H1 (cell line): Measurements from ENCODE around the gene CEP70. TPM values are rescaled to one million over a fixed set of nuclear protein-coding genes. Genes with fewer than 3 reads are reported as not detected.

ENCODE experiments used
- CTCF ChIA-PET: fragments of 300-600 bp; sonication (Branson Sonifier 250); formaldehyde crosslinking; loops from one replicate; lab custom pipeline; 2021; ENCODE audit not compliant: partially characterized antibody; lab: Charles Lee
- POLR2A ChIA-PET: fragments of 300-600 bp; sonication (Branson Sonifier 250); formaldehyde crosslinking; loops from one replicate; lab custom pipeline; 2021; ENCODE audit warnings: inconsistent platforms; ENCODE audit not compliant: partially characterized antibody; lab: Charles Lee
- DNase-seq, 2 experiments: peaks; one replicate each; pipeline versions ENCODE4 v3.0.0 to v3.0.0-alpha.2; 2010 to 2022; ENCODE audit warnings: low spot score in 2 of 2, low read depth in 1 of 2, mixed read lengths in 1 of 2
- FAIRE-seq: peaks from 2 replicates; lab custom pipeline; 2011; peaks lifted over from hg19 to GRCh38; lab: Jason Lieb, UNC
- H2AFZ ChIP-seq: 2 replicates; pipeline ENCODE4 v1.8.1; 2012; ENCODE audit warnings: low read length, inconsistent platforms
- H2AK5ac ChIP-seq: 2 replicates; pipeline ENCODE4 v1.6.1; 2013; ENCODE audit warnings: low read depth, low read length
- H2BK120ac ChIP-seq: replicated peaks from 2 replicates; pipeline ENCODE3; 2013; ENCODE audit warnings: low read depth, low read length, inconsistent platforms
- H2BK12ac ChIP-seq: 2 replicates; pipeline ENCODE4 v1.6.1; 2013; ENCODE audit warnings: low read depth, low read length
- H2BK15ac ChIP-seq: 2 replicates; pipeline ENCODE4 v1.6.1; 2013; ENCODE audit warnings: low read length
- H2BK20ac ChIP-seq: 2 replicates; pipeline ENCODE4 v1.6.1; 2013; ENCODE audit warnings: low read length
- H2BK5ac ChIP-seq: 2 replicates; pipeline ENCODE4 v1.6.1; 2013; ENCODE audit warnings: low read depth, low read length
- H3K14ac ChIP-seq: 2 replicates; pipeline ENCODE4 v1.6.1; 2013; ENCODE audit warnings: inconsistent platforms; ENCODE audit not compliant: insufficient read length
- H3K18ac ChIP-seq: 2 replicates; pipeline ENCODE4 v1.6.1; 2013; ENCODE audit warnings: low read length; ENCODE audit errors: extremely low read depth
- H3K23ac ChIP-seq: 2 replicates; pipeline ENCODE4 v1.6.1; 2013; ENCODE audit warnings: inconsistent platforms; ENCODE audit not compliant: insufficient read length
- H3K23me2 ChIP-seq: 2 replicates; pipeline ENCODE4 v1.6.1; 2013; ENCODE audit warnings: low read depth, low read length
- H3K27ac ChIP-seq: 2 replicates; pipeline ENCODE4 v1.6.1; 2011; ENCODE audit warnings: low read depth, low read length, inconsistent platforms
- H3K27me3 ChIP-seq, 4 experiments: replicated peaks in 1 of 4; 1 replicate in 1 of 4; 2 replicates in 3 of 4; pipeline versions ENCODE4 v1.6.1 to v1.8.1; 2011 to 2013; ENCODE audit warnings: low read length in 3 of 4, mild to moderate bottlenecking in 3 of 4, inconsistent platforms in 2 of 4, mixed read lengths in 2 of 4, moderate library complexity in 1 of 4; ENCODE audit not compliant: control insufficient read depth in 3 of 4, insufficient read depth in 3 of 4; ENCODE audit errors: extremely low read depth in 1 of 4
- H3K36me3 ChIP-seq, 4 experiments: 2 replicates each; pipeline versions ENCODE4 v1.6.1 to v1.8.1; 2011 to 2013; ENCODE audit warnings: mild to moderate bottlenecking in 4 of 4, low read length in 3 of 4, moderate library complexity in 2 of 4, control low read depth in 1 of 4, inconsistent platforms in 1 of 4; ENCODE audit not compliant: insufficient read depth in 4 of 4, control insufficient read depth in 2 of 4
- H3K4ac ChIP-seq: replicated peaks from 2 replicates; pipeline ENCODE3; 2013; ENCODE audit warnings: low read length, low read depth, mixed read lengths, inconsistent platforms; ENCODE audit not compliant: insufficient read length
- H3K4me1 ChIP-seq, 4 experiments: replicated peaks in 1 of 4; 1 replicate in 1 of 4; 2 replicates in 3 of 4; pipeline versions ENCODE4 v1.6.1 to v1.8.1; 2011 to 2013; ENCODE audit warnings: low read length in 3 of 4, inconsistent platforms in 2 of 4, mixed read lengths in 1 of 4; ENCODE audit not compliant: insufficient read depth in 4 of 4, control insufficient read depth in 3 of 4
- H3K4me2 ChIP-seq, 2 experiments: 2 replicates each; pipeline versions ENCODE4 v1.6.1 to v1.8.1; 2011 to 2013; ENCODE audit warnings: low read depth in 2 of 2, low read length in 2 of 2, control low read depth in 1 of 2, inconsistent platforms in 1 of 2, mild to moderate bottlenecking in 1 of 2; ENCODE audit not compliant: insufficient read depth in 1 of 2
- H3K4me3 ChIP-seq, 4 experiments: fragments of 200-600, 300-600 bp in 1 of 4; sonication (generic), shearing (Covaris generic), sonication (Bioruptor Twin) in 1 of 4; 2 replicates each; pipeline versions ENCODE4 v1.5.1 to v1.8.1; 2011 to 2016; ENCODE audit warnings: low read length in 4 of 4, low read depth in 3 of 4, control low read depth in 2 of 4, inconsistent platforms in 2 of 4, mild to moderate bottlenecking in 2 of 4, mixed read lengths in 1 of 4, moderate library complexity in 1 of 4; ENCODE audit not compliant: insufficient read depth in 2 of 4; ENCODE audit errors: extremely low read depth in 1 of 4
- H3K56ac ChIP-seq: replicated peaks from 2 replicates; pipeline ENCODE3; 2013; ENCODE audit warnings: low read depth, mild to moderate bottlenecking, mixed read lengths, low read length, inconsistent platforms; ENCODE audit not compliant: insufficient read length
- H3K79me1 ChIP-seq: 2 replicates; pipeline ENCODE4 v1.6.1; 2013; ENCODE audit warnings: low read depth, low read length, control low read depth
- H3K79me2 ChIP-seq, 2 experiments: 2 replicates each; pipeline versions ENCODE4 v1.6.1 to v1.8.1; 2012 to 2013; ENCODE audit warnings: low read length in 2 of 2, mild to moderate bottlenecking in 2 of 2, inconsistent platforms in 1 of 2; ENCODE audit not compliant: insufficient read depth in 2 of 2, control insufficient read depth in 1 of 2
- H3K9ac ChIP-seq, 4 experiments: replicated peaks in 1 of 4; 1 replicate in 1 of 4; 2 replicates in 3 of 4; pipeline versions ENCODE4 v1.6.1 to v1.8.1; 2011 to 2013; ENCODE audit warnings: low read depth in 3 of 4, low read length in 3 of 4, control low read depth in 2 of 4, mild to moderate bottlenecking in 2 of 4, moderate library complexity in 2 of 4, inconsistent platforms in 1 of 4; ENCODE audit errors: extremely low read depth in 1 of 4
- H3K9me3 ChIP-seq, 2 experiments: 2 replicates each; pipeline versions ENCODE4 v1.6.1 to v1.8.1; 2012 to 2013; ENCODE audit warnings: mild to moderate bottlenecking in 2 of 2, moderate library complexity in 2 of 2, control low read depth in 1 of 2, inconsistent platforms in 1 of 2, low read depth in 1 of 2, low read length in 1 of 2, mixed read lengths in 1 of 2; ENCODE audit not compliant: insufficient read depth in 2 of 2
- H4K20me1 ChIP-seq, 2 experiments: replicated peaks in 1 of 2; 2 replicates each; pipeline versions ENCODE3 to v1.8.1; 2011 to 2013; ENCODE audit warnings: inconsistent platforms in 2 of 2, low read length in 2 of 2, mild to moderate bottlenecking in 1 of 2; ENCODE audit not compliant: insufficient read depth in 2 of 2, control insufficient read depth in 1 of 2
- H4K5ac ChIP-seq: 2 replicates; pipeline ENCODE4 v1.6.1; 2013; ENCODE audit warnings: low read length, low read depth, mixed read lengths, inconsistent platforms; ENCODE audit not compliant: insufficient read length
- H4K8ac ChIP-seq: 2 replicates; pipeline ENCODE4 v1.8.0; 2013; ENCODE audit warnings: mild to moderate bottlenecking, moderate library complexity, low read length, inconsistent platforms; ENCODE audit not compliant: insufficient read depth; ENCODE audit errors: extremely low read depth
- H4K91ac ChIP-seq: replicated peaks from 2 replicates; pipeline ENCODE3; 2013; ENCODE audit warnings: low read length, mixed read lengths, inconsistent platforms; ENCODE audit not compliant: insufficient read length
- CBX8 ChIP-seq: fragments of 300-800, 300-1000 bp; sonication (generic); IDR thresholded peaks from 2 replicates; pipeline ENCODE4 v1.7.1; 2016; ENCODE audit warnings: low read depth, low read length, borderline replicate concordance
- CREB1 ChIP-seq: IDR thresholded peaks from 2 replicates; pipeline ENCODE4 v1.6.1; 2012; ENCODE audit warnings: inconsistent platforms
- CTBP2 ChIP-seq: IDR thresholded peaks from 2 replicates; pipeline ENCODE4 v1.7.0; 2011; ENCODE audit warnings: borderline replicate concordance, mild to moderate bottlenecking, moderate library complexity, mixed read lengths, low read length; ENCODE audit not compliant: insufficient read depth, insufficient read length
- HDAC6 ChIP-seq: IDR thresholded peaks from one replicate; pipeline ENCODE4 v1.7.1; 2012; ENCODE audit warnings: low read depth, mild to moderate bottlenecking, inconsistent platforms, low read length, moderate library complexity
- JUN ChIP-seq: IDR thresholded peaks from 2 replicates; pipeline ENCODE4 v1.6.1; 2011; ENCODE audit warnings: low read depth, mild to moderate bottlenecking, improper control_type of control experiment, low read length
- KDM4A ChIP-seq: IDR thresholded peaks from one replicate; pipeline ENCODE4 v1.7.1; 2012; ENCODE audit warnings: low read depth, mild to moderate bottlenecking, moderate library complexity, low read length, inconsistent platforms; ENCODE audit not compliant: severe bottlenecking
- KDM5A ChIP-seq: fragments of 200-600 bp; IDR thresholded peaks from 2 replicates; pipeline ENCODE4 v1.7.1; 2012; ENCODE audit warnings: mild to moderate bottlenecking, low read length, inconsistent platforms, mixed read lengths
- POLR2AphosphoS5 ChIP-seq: IDR thresholded peaks from 2 replicates; pipeline ENCODE4 v1.6.1; 2011; ENCODE audit warnings: low read depth, low read length
- POU5F1 ChIP-seq: IDR thresholded peaks from 2 replicates; pipeline ENCODE4 v1.6.1; 2011; ENCODE audit warnings: low read depth, mild to moderate bottlenecking, low read length, moderate library complexity
- RAD21 ChIP-seq, 2 experiments: IDR thresholded peaks in 1 of 2; conservative IDR thresholded peaks in 1 of 2; 2 replicates each; pipeline ENCODE4 v1.6.1; 2011; ENCODE audit warnings: low read depth in 2 of 2, low read length in 2 of 2, improper control_type of control experiment in 1 of 2, inconsistent platforms in 1 of 2, mild to moderate bottlenecking in 1 of 2, moderate library complexity in 1 of 2
- SIN3A ChIP-seq, 2 experiments: IDR thresholded peaks in 1 of 2; conservative IDR thresholded peaks in 1 of 2; 2 replicates each; pipeline ENCODE4 v1.6.1; 2011 to 2012; ENCODE audit warnings: low read length in 2 of 2, improper control_type of control experiment in 1 of 2, low read depth in 1 of 2, mild to moderate bottlenecking in 1 of 2
- SP1 ChIP-seq: IDR thresholded peaks from 2 replicates; pipeline ENCODE4 v1.6.1; 2011; ENCODE audit warnings: low read depth, low read length
- SP2 ChIP-seq: IDR thresholded peaks from 2 replicates; pipeline ENCODE4 v1.6.1; 2012; ENCODE audit warnings: mild to moderate bottlenecking, low read length, inconsistent platforms
- SUZ12 ChIP-seq: fragments of 200-600 bp; sonication (generic); IDR thresholded peaks from 2 replicates; pipeline ENCODE4 v1.6.1; 2012; ENCODE audit warnings: mild to moderate bottlenecking, inconsistent platforms, low read length, moderate library complexity, mixed read lengths
- ZNF274 ChIP-seq: IDR thresholded peaks from 2 replicates; pipeline ENCODE4 v1.7.0; 2012; ENCODE audit warnings: low read length, borderline replicate concordance; ENCODE audit errors: extremely low read depth
- WGBS, 2 experiments: shearing (Covaris generic) in 1 of 2; methylation state at CpG; one replicate each; pipeline versions ENCODE4 v1.1.6 to v1.1.7; 2013 to 2015; ENCODE audit warnings: low lambda C conversion rate in 2 of 2, mixed read lengths in 2 of 2, inconsistent platforms in 1 of 2, low coverage in 1 of 2, missing lambda C conversion rate in 1 of 2; ENCODE audit not compliant: insufficient replicate concordance in 2 of 2, insufficient coverage in 1 of 2, insufficient read length in 1 of 2; ENCODE audit errors: extremely low coverage in 1 of 2, missing lambda C conversion rate in 1 of 2; 5-methylcytosine and 5-hydroxymethylcytosine counted together
- polyA plus RNA-seq, 7 experiments: library from polyadenylated mRNA; depleted of rRNA in 3 of 7; stranded (reverse) in 5 of 7; unstranded in 2 of 7; fragments of >200 nt in 5 of 7; fragments of 200-250 nt in 2 of 7; gene quantifications; 1 replicate in 5 of 7; 2 replicates in 1 of 7; 4 replicates in 1 of 7; pipeline versions ENCODE4 v1.2.1 to v1.2.3, GENCODE V29; 2011 to 2013; ENCODE audit warnings: missing spikeins in 2 of 7, mixed read lengths in 2 of 7
- total RNA-seq: library from RNA; stranded (reverse); fragmentation: NEBNext Ultra II Directional; extraction: Animal tissue kit (Norgen Biotek cat#: 25700); gene quantifications from 2 replicates; pipeline ENCODE4 v1.2.1, GENCODE V29; 2021

CEP70 gene
- total and polyA plus RNA-seq, 2 of the 8 experiments (the other 6 are each of a cell fraction or from before 2014, with no cell fraction given): 3.9 to 26.2 TPM

GRCh38 chr3:138496436-138496835, 97.6 kb downstream of the CEP70 start:
- H2BK120ac ChIP-seq: no peak overlapping the region
- no peak overlapping the region for H3K4me2 ChIP-seq
- H3K14ac ChIP-seq: no peak overlapping the region
- DNase-seq: no peak
- no peak overlapping the region for H2AK5ac ChIP-seq
- H2AFZ ChIP-seq: no peak overlapping the region
- no peak overlapping the region for H3K4ac ChIP-seq
- no peaks in the 10 kb centered on the region for H3K9me3 ChIP-seq
- POLR2A ChIA-PET: no interaction called here
- no peak overlapping the region for H3K27ac ChIP-seq
- peaks cover 0 to 6% (median 2%) of the 10 kb centered on the region in 4 experiments; a peak in 2 of 7 replicates for H3K4me1 ChIP-seq
- H4K20me1 ChIP-seq: no peaks in the 10 kb centered on the region
- no peaks in the 10 kb centered on the region for H3K79me2 ChIP-seq
- H3K18ac ChIP-seq: no peak overlapping the region
- no peak overlapping the region for H3K4me3 ChIP-seq
- no peak overlapping the region for H2BK12ac ChIP-seq
- no peak overlapping the region for H2BK5ac ChIP-seq
- H3K9ac ChIP-seq: no peak overlapping the region
- CTCF ChIA-PET: interaction anchor here (0.7 to 1.2 kb wide), 4 partner anchors 12 to 270 kb away, joined by 3 to 6 read pairs (median 3); no protein-coding TSS in a partner anchor
- no peak overlapping the region for H4K5ac ChIP-seq
- H3K56ac ChIP-seq: no peak overlapping the region
- H4K91ac ChIP-seq: no peak overlapping the region
- H3K27me3 ChIP-seq: no peaks in the 10 kb centered on the region
- no peaks in the 10 kb centered on the region for H3K23me2 ChIP-seq
- H3K79me1 ChIP-seq: no peaks in the 10 kb centered on the region
- H3K23ac ChIP-seq: no peak overlapping the region
- H4K8ac ChIP-seq: no peak overlapping the region
- peak; percentile 79 for FAIRE-seq
- H3K36me3 ChIP-seq: peaks cover 0 to 7% (median 0%) of the 10 kb centered on the region in 4 experiments; a peak in 2 of 8 replicates
- no peak overlapping the region for H2BK20ac ChIP-seq
- H2BK15ac ChIP-seq: no peak overlapping the region
- 68% methylated on average over 2 of the region's 2 CpGs; no CpG with 5 or more reads in 1 of the 2 experiments for WGBS, 2 experiments
- TF ChIP-seq SP1: no peak
- TF ChIP-seq CTBP2: no peak
- no peak for TF ChIP-seq CBX8
- TF ChIP-seq JUN: no peak
- no peak for TF ChIP-seq SUZ12
- TF ChIP-seq RAD21 (IDR thresholded peaks at IDR 0.05 in 1 of 2, conservative IDR thresholded peaks at IDR 0.05 in 1 of 2; ENCODE audit: low read depth in 2 of 2, low read length in 2 of 2): no peak
- no peak for TF ChIP-seq ZNF274
- no peak for TF ChIP-seq CREB1
- TF ChIP-seq POLR2AphosphoS5: no peak
- TF ChIP-seq SIN3A (conservative IDR thresholded peaks at IDR 0.05 in 1 of 2, IDR thresholded peaks at IDR 0.05 in 1 of 2; ENCODE audit: low read depth in 1 of 2, low read length in 2 of 2): no peak
- no peak for TF ChIP-seq HDAC6
- no peak for TF ChIP-seq KDM4A
- TF ChIP-seq SP2: no peak
- no peak for TF ChIP-seq KDM5A
- TF ChIP-seq POU5F1: no peak
